ENCODE data around the gene PREB.
A peak's percentile ranks its signal among the peaks of the same experiment; 100 is the strongest.

PREB gene

GRCh38 chr2:27152102-27152795 lies 17.8 kb upstream of the PREB start:
- DNase-seq: no peak

GRCh38 chr2:27150639-27151230 lies 16.3 kb upstream of the PREB start:
- no peak for DNase-seq

- DNase-seq: no peak
These were observed 15.4 kb upstream of the PREB start for GRCh38 chr2:27149570-27150405.

GRCh38 chr2:27148801-27149439 lies 14.5 kb upstream of the PREB start, which contains the start of gene TCF23:
TCF23 (plus strand) TSS chr2:27149004; CDS start chr2:27149134, 130 bp downstream.
- DNase-seq: no peak

GRCh38 chr2:27147935-27148334 lies 13.5 kb upstream of the PREB start:
- no peak for DNase-seq

- DNase-seq: no peak
These were observed 11.2 kb upstream of the PREB start for GRCh38 chr2:27145682-27146081.

- DNase-seq: no peak
These were observed 8.8 kb upstream of the PREB start for GRCh38 chr2:27143285-27143684.

- no peak for DNase-seq
These were observed 4.9 kb upstream of the PREB start, which contains the start of gene PRR30 for GRCh38 chr2:27139310-27139709. PRR30 (minus strand) TSS chr2:27139410; CDS start chr2:27138329, 1,081 bp downstream.

GRCh38 chr2:27138111-27138510 lies 3.7 kb upstream of the PREB start:
- DNase-seq: no peak

GRCh38 chr2:27137322-27137935 lies 3.0 kb upstream of the PREB start:
- no peak for DNase-seq

- no peak for DNase-seq
These were observed 2.3 kb upstream of the PREB start for GRCh38 chr2:27136751-27137150.

- no peak for DNase-seq
These were observed 1.1 kb upstream of the PREB start for GRCh38 chr2:27135478-27135955.

GRCh38 chr2:27134781-27135477 lies 493 bp upstream of the PREB start:
- DNase-seq: no peak

GRCh38 chr2:27133195-27133875 lies 1.1 kb downstream of the PREB start:
- peak; percentile 39 for DNase-seq

- DNase-seq: no peak
These were observed 3.0 kb downstream of the PREB start for GRCh38 chr2:27131429-27131828.

GRCh38 chr2:27130396-27130795 lies 4.0 kb downstream of the PREB start:
- no peak for DNase-seq

- DNase-seq: no peak
These were observed 5.5 kb downstream of the PREB start for GRCh38 chr2:27128668-27129571.

GRCh38 chr2:27127883-27128667 lies 6.4 kb downstream of the PREB start:
- no peak for DNase-seq

- no peak for DNase-seq
These were observed 8.2 kb downstream of the PREB start for GRCh38 chr2:27126252-27126710.

Data from activated CD4-positive, alpha-beta T cell treated with anti-CD3 and anti-CD28 coated beads, Interleukin-10, Interleukin-2, amounts not matched to agents 100 ng/mL and 50 ng/mL, durations not matched to agents 16 hours and 8 hours (primary cell).